DND-41 (cell line): ENCODE results near the gene KCNK15.

Source experiments
- ATAC-seq: fragments of 200-7000 bp; cut with Tn5 transposase; 3 replicates; pipeline ENCODE4 v1.9.1; 2021; ENCODE audit warnings: low read depth; ENCODE audit not compliant: insufficient read depth
- DNase-seq: peaks from one replicate; pipeline ENCODE4 v3.0.0-alpha.2; 2020
- H2AFZ ChIP-seq: 2 replicates; pipeline ENCODE4 v1.6.0; 2012; ENCODE audit warnings: low read depth, low read length
- H3K27ac ChIP-seq: 2 replicates; pipeline ENCODE4 v1.5.1; 2012; ENCODE audit warnings: low read length, inconsistent platforms
- H3K27me3 ChIP-seq: fragments of 200-600 bp; sonication (generic); 2 replicates; pipeline ENCODE4 v1.6.0; 2012; ENCODE audit warnings: low read length, mild to moderate bottlenecking, inconsistent platforms; ENCODE audit not compliant: insufficient read depth, poor library complexity
- H3K36me3 ChIP-seq: 2 replicates; pipeline ENCODE4 v1.5.1; 2012; ENCODE audit warnings: low read length, inconsistent platforms; ENCODE audit not compliant: insufficient read depth
- H3K4me1 ChIP-seq: 2 replicates; pipeline ENCODE4 v1.5.1; 2012; ENCODE audit warnings: mild to moderate bottlenecking, low read length; ENCODE audit not compliant: insufficient read depth
- H3K4me2 ChIP-seq: 2 replicates; pipeline ENCODE4 v1.6.0; 2012; ENCODE audit warnings: mild to moderate bottlenecking, moderate library complexity, low read length, inconsistent platforms; ENCODE audit not compliant: insufficient read depth
- H3K4me3 ChIP-seq, 2 experiments: fragments of 200-600 bp in 1 of 2; shearing (Covaris generic) in 1 of 2; 2 replicates each; pipeline ENCODE4 v1.5.1; 2012 to 2016; ENCODE audit warnings: inconsistent platforms in 2 of 2, low read length in 2 of 2, mild to moderate bottlenecking in 2 of 2, low read depth in 1 of 2, moderate library complexity in 1 of 2
- H3K79me2 ChIP-seq: 2 replicates; pipeline ENCODE4 v1.6.0; 2012; ENCODE audit warnings: low read length, inconsistent platforms; ENCODE audit not compliant: insufficient read depth
- H3K9ac ChIP-seq: 2 replicates; pipeline ENCODE4 v1.6.0; 2012; ENCODE audit warnings: low read depth, mild to moderate bottlenecking, inconsistent platforms, low read length, moderate library complexity
- H3K9me3 ChIP-seq: 2 replicates; pipeline ENCODE4 v1.5.1; 2012; ENCODE audit warnings: low read length, moderate library complexity, mild to moderate bottlenecking, inconsistent platforms; ENCODE audit not compliant: insufficient read depth, severe bottlenecking
- H4K20me1 ChIP-seq: 2 replicates; pipeline ENCODE4 v1.6.0; 2012; ENCODE audit warnings: low read length; ENCODE audit not compliant: insufficient read depth
- EZH2 ChIP-seq: IDR thresholded peaks from 3 replicates; pipeline ENCODE4 v1.6.1; 2012; ENCODE audit warnings: borderline replicate concordance, low read depth, mild to moderate bottlenecking, moderate library complexity, low read length, inconsistent platforms; ENCODE audit not compliant: severe bottlenecking
- TF ChIP-seq, protein P1 (sequence below): IDR thresholded peaks from 2 replicates; pipeline ENCODE4 v1.5.1; 2012; ENCODE audit warnings: borderline replicate concordance, low read length, moderate library complexity, mild to moderate bottlenecking; ENCODE audit not compliant: poor library complexity, severe bottlenecking; ENCODE audit errors: extremely low read depth

Gene KCNK15

DNA sequence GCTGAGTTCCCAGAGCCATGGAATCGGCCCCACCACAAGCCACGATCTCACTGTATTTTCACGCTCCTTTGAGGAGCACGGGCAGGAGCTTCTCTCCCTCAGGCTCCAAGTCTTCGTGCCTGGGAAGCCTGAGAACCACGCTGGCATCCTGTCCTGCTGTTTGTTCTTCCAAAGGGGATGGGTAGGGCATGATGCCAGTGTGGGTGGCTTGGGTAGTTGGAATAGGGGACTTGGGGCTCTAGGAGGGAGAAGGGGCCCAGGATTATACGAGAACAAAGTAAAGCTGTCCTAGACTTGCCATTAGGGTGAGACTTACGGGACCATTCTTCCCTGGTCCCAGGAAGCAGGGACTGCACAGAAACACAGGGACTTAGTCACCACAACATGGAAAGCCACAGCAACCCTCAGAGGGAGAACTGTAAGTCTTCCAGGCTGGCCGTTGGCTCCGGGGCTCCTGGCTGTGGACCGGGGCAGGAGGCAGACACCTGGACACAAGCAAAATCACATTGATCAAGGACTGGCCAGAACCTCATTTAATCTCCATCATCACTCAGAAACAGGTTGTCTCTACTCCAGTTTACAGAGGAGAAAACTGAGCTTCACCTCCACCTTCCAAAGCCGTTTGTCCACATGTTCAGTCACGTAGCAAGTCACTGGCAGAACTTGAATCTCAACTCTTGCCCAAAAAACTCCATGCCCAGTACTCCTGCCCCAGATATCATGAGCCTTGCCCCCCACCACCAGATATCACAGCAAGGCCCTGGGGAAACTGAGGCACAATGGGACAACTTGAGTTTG, 29.2 kb upstream of the KCNK15 start:
- H3K4me2 ChIP-seq: no peak overlapping the region
- no peak for ATAC-seq
- no peaks in the 10 kb centered on the region; the same call in 1 of the 2 replicates for H4K20me1 ChIP-seq
- H3K4me3 ChIP-seq: no peak overlapping the region
- H3K79me2 ChIP-seq: no peaks in the 10 kb centered on the region
- TF ChIP-seq, protein P1, sequence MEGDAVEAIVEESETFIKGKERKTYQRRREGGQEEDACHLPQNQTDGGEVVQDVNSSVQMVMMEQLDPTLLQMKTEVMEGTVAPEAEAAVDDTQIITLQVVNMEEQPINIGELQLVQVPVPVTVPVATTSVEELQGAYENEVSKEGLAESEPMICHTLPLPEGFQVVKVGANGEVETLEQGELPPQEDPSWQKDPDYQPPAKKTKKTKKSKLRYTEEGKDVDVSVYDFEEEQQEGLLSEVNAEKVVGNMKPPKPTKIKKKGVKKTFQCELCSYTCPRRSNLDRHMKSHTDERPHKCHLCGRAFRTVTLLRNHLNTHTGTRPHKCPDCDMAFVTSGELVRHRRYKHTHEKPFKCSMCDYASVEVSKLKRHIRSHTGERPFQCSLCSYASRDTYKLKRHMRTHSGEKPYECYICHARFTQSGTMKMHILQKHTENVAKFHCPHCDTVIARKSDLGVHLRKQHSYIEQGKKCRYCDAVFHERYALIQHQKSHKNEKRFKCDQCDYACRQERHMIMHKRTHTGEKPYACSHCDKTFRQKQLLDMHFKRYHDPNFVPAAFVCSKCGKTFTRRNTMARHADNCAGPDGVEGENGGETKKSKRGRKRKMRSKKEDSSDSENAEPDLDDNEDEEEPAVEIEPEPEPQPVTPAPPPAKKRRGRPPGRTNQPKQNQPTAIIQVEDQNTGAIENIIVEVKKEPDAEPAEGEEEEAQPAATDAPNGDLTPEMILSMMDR: no peak
- TF ChIP-seq EZH2: no peak
- H3K27me3 ChIP-seq: no peaks in the 10 kb centered on the region
- no peaks in the 10 kb centered on the region for H3K36me3 ChIP-seq
- H3K27ac ChIP-seq: no peak overlapping the region
- no peak overlapping the region for H3K9ac ChIP-seq
- H3K4me1 ChIP-seq: no peaks in the 10 kb centered on the region
- DNase-seq: no peak
- H2AFZ ChIP-seq: no peak overlapping the region
- H3K9me3 ChIP-seq: no peaks in the 10 kb centered on the region

GRCh38 chr20:44717986-44718385, 27.7 kb upstream of the KCNK15 start:
- no peak overlapping the region for H2AFZ ChIP-seq

GRCh38 chr20:44719841-44720240, 25.8 kb upstream of the KCNK15 start:
- Histone ChIP-seq H3K27me3 (no peaks in the 10 kb centered on the region), H3K36me3 (no peaks in the 10 kb centered on the region), H3K4me3 (no peak overlapping the region), H3K79me2 (no peaks in the 10 kb centered on the region), H3K27ac (no peak overlapping the region), H2AFZ (no peak overlapping the region), H3K9me3 (no peaks in the 10 kb centered on the region), H3K4me1 (no peaks in the 10 kb centered on the region), H3K4me2 (no peak overlapping the region), H4K20me1 (no peaks in the 10 kb centered on the region; the same call in 1 of the 2 replicates), H3K9ac (no peak overlapping the region)
- DNase-seq: no peak
- no peak for TF ChIP-seq EZH2
- TF ChIP-seq, protein P1: no peak
- ATAC-seq: no peak

More at GRCh38 chr20:44717986-44718385, 27.7 kb upstream of the KCNK15 start:
- Histone ChIP-seq H3K79me2 (no peaks in the 10 kb centered on the region), H3K27me3 (no peaks in the 10 kb centered on the region), H3K4me2 (no peak overlapping the region), H3K4me1 (no peaks in the 10 kb centered on the region), H3K9ac (no peak overlapping the region), H3K27ac (no peak overlapping the region), H4K20me1 (no peaks in the 10 kb centered on the region; the same call in 1 of the 2 replicates), H3K36me3 (no peaks in the 10 kb centered on the region), H3K9me3 (no peaks in the 10 kb centered on the region), H3K4me3 (no peak overlapping the region)
- ATAC-seq: no peak
- DNase-seq: no peak
- TF ChIP-seq EZH2: no peak
- TF ChIP-seq, protein P1: peak; percentile 4
